Endodermal cell (in vitro differentiated cells): ENCODE results near the gene TOMM22. TPM values are rescaled to one million over a fixed set of nuclear protein-coding genes. Genes with fewer than 3 reads are reported as not detected.

Experiments used
- DNase-seq: peaks from one replicate; pipeline ENCODE4 v3.0.0-alpha.2; 2017
- H3K27ac ChIP-seq: 2 replicates; pipeline ENCODE4 v1.5.1; 2013; ENCODE audit warnings: mild to moderate bottlenecking, low read depth, low read length, moderate library complexity
- H3K27me3 ChIP-seq: 2 replicates; pipeline ENCODE4 v1.6.1; 2013; ENCODE audit warnings: mild to moderate bottlenecking, low read length, moderate library complexity; ENCODE audit not compliant: insufficient read depth, control insufficient read depth, poor library complexity, severe bottlenecking
- H3K36me3 ChIP-seq: 2 replicates; pipeline ENCODE4 v1.7.0; 2013; ENCODE audit warnings: mild to moderate bottlenecking, low read length, moderate library complexity; ENCODE audit not compliant: control insufficient read depth, insufficient read depth
- H3K4me1 ChIP-seq: one replicate; pipeline ENCODE4 v1.7.0; 2013; ENCODE audit warnings: low read length; ENCODE audit not compliant: control insufficient read depth, insufficient read depth
- H3K4me3 ChIP-seq: 2 replicates; pipeline ENCODE4 v1.5.1; 2013; ENCODE audit warnings: mild to moderate bottlenecking, low read length, moderate library complexity
- H3K9ac ChIP-seq: 2 replicates; pipeline ENCODE4 v1.6.1; 2013; ENCODE audit warnings: mild to moderate bottlenecking, low read length, moderate library complexity; ENCODE audit not compliant: poor library complexity, severe bottlenecking; ENCODE audit errors: extremely low read depth
- H3K9me3 ChIP-seq: 2 replicates; pipeline ENCODE4 v1.6.1; 2013; ENCODE audit warnings: mild to moderate bottlenecking, low read length, moderate library complexity; ENCODE audit not compliant: control insufficient read depth
- H3K27ac Mint-ChIP-seq: 2 replicates; pipeline ENCODE4 v1.8.0; 2020; ENCODE audit warnings: mixed read lengths
- H3K27me3 Mint-ChIP-seq: 2 replicates; pipeline ENCODE4 v1.8.0; 2021; ENCODE audit warnings: mild to moderate bottlenecking, mixed read lengths; ENCODE audit not compliant: insufficient read depth
- H3K36me3 Mint-ChIP-seq: 2 replicates; pipeline ENCODE4 v1.8.0; 2020; ENCODE audit warnings: low read depth, mixed read lengths
- H3K4me1 Mint-ChIP-seq: 2 replicates; pipeline ENCODE4 v1.8.0; 2020; ENCODE audit warnings: mixed read lengths
- H3K4me3 Mint-ChIP-seq: 2 replicates; pipeline ENCODE4 v1.8.0; 2020; ENCODE audit warnings: mild to moderate bottlenecking, moderate library complexity, mixed read lengths
- H3K9me3 Mint-ChIP-seq: 2 replicates; pipeline ENCODE4 v1.8.0; 2020; ENCODE audit warnings: mild to moderate bottlenecking, mixed read lengths
- WGBS, 2 experiments: methylation state at CpG; one replicate each; pipeline versions ENCODE4 v1.1.5 to v1.1.7; 2013; ENCODE audit warnings: missing lambda C conversion rate in 2 of 2, mixed read lengths in 1 of 2; ENCODE audit not compliant: insufficient coverage in 1 of 2, insufficient read length in 1 of 2; 5-methylcytosine and 5-hydroxymethylcytosine counted together
- total RNA-seq, 2 donors: library from RNA; stranded (reverse); fragmentation: NEBNext Ultra II Directional in 1 of 2; extraction: Animal tissue kit (Norgen Biotek cat#: 25700) in 1 of 2; gene quantifications; 2 replicates in 1 of 2; 3 replicates in 1 of 2; pipeline ENCODE4 v1.2.1, GENCODE V29; 2021
- TF ChIP-seq, protein P1 (sequence below): fragments of 200-600 bp; sonication (generic); conservative IDR thresholded peaks from 2 replicates; pipeline ENCODE4 v1.5.0; 2021; ENCODE audit warnings: antibody characterized with exemption, mild to moderate bottlenecking

The TOMM22 gene
- total RNA-seq, 2 donors from 2014 or later: 114 to 119 TPM

GRCh38 chr22:38698407-38699094 is 16.8 kb downstream of the TOMM22 start:
- Histone ChIP-seq H3K36me3 (peaks cover 11% of the 10 kb centered on the region), H3K27ac (no peak overlapping the region), H3K9ac (no peak overlapping the region), H3K9me3 (no peaks in the 10 kb centered on the region), H3K4me1 (peaks cover 5% of the 10 kb centered on the region), H3K27me3 (no peaks in the 10 kb centered on the region), H3K4me3 (peak overlapping the region; percentile 86)
- 91 to 97% methylated on average over 11 to 13 of the region's 13 CpGs for WGBS, 2 experiments
- DNase-seq: no peak
- H3K27ac Mint-ChIP-seq: peak overlapping the region; percentile 26
- H3K36me3 Mint-ChIP-seq: peaks cover 30% of the 10 kb centered on the region
- peak overlapping the region; percentile 82 for H3K4me3 Mint-ChIP-seq
- TF ChIP-seq, protein P1, sequence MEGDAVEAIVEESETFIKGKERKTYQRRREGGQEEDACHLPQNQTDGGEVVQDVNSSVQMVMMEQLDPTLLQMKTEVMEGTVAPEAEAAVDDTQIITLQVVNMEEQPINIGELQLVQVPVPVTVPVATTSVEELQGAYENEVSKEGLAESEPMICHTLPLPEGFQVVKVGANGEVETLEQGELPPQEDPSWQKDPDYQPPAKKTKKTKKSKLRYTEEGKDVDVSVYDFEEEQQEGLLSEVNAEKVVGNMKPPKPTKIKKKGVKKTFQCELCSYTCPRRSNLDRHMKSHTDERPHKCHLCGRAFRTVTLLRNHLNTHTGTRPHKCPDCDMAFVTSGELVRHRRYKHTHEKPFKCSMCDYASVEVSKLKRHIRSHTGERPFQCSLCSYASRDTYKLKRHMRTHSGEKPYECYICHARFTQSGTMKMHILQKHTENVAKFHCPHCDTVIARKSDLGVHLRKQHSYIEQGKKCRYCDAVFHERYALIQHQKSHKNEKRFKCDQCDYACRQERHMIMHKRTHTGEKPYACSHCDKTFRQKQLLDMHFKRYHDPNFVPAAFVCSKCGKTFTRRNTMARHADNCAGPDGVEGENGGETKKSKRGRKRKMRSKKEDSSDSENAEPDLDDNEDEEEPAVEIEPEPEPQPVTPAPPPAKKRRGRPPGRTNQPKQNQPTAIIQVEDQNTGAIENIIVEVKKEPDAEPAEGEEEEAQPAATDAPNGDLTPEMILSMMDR: no peak
- no peaks in the 10 kb centered on the region for H3K9me3 Mint-ChIP-seq
- peaks cover 35% of the 10 kb centered on the region for H3K4me1 Mint-ChIP-seq
- H3K27me3 Mint-ChIP-seq: no peaks in the 10 kb centered on the region

DNA sequence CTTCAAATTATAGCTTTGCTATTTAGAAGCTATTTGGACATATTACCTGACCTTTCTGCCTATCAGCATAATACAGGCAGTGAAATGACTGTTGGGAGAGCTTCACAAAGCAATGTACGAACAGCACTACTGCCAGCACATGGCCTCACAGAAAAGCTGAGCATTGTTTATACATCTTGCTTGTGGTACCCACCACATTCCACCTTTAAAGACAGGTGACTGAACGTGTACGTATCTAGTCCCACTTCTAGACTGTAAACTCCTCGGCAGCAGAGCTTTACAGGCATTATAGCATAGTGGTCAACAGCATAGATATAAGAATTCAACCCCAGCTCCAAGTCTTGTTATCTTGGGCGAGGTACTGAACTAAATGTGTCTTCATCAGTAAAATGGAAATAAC is 17.4 kb downstream of the TOMM22 start:
- no peaks in the 10 kb centered on the region for H3K9me3 ChIP-seq
- H3K36me3 ChIP-seq: peaks cover 8% of the 10 kb centered on the region
- H3K4me3 Mint-ChIP-seq: peak overlapping the region; percentile 82
- peaks cover 5% of the 10 kb centered on the region for H3K4me1 ChIP-seq
- no peaks in the 10 kb centered on the region for H3K9me3 Mint-ChIP-seq
- H3K27ac Mint-ChIP-seq: peak overlapping the region; percentile 13
- H3K27me3 ChIP-seq: no peaks in the 10 kb centered on the region
- H3K27me3 Mint-ChIP-seq: no peaks in the 10 kb centered on the region
- 84 to 94% methylated on average over 4 to 5 of the region's 5 CpGs for WGBS, 2 experiments
- TF ChIP-seq, protein P1: no peak
- peak overlapping the region; percentile 87 for H3K9ac ChIP-seq
- peaks cover 28% of the 10 kb centered on the region for H3K36me3 Mint-ChIP-seq
- H3K27ac ChIP-seq: no peak overlapping the region
- H3K4me1 Mint-ChIP-seq: peaks cover 37% of the 10 kb centered on the region
- peak overlapping the region; percentile 86 for H3K4me3 ChIP-seq
- no peak for DNase-seq

- H3K9me3 Mint-ChIP-seq: no peaks in the 10 kb centered on the region
- Histone ChIP-seq H3K27ac (no peak overlapping the region), H3K9me3 (no peaks in the 10 kb centered on the region), H3K36me3 (peaks cover 5% of the 10 kb centered on the region), H3K9ac (peak overlapping the region; percentile 87), H3K4me3 (peak overlapping the region; percentile 86), H3K4me1 (peaks cover 5% of the 10 kb centered on the region), H3K27me3 (no peaks in the 10 kb centered on the region)
- DNase-seq: no peak
- TF ChIP-seq, protein P1: no peak
- no peaks in the 10 kb centered on the region for H3K27me3 Mint-ChIP-seq
- peak overlapping the region; percentile 95 for H3K27ac Mint-ChIP-seq
- WGBS, 2 experiments: 42 to 50% methylated on average over 5 to 6 of the region's 6 CpGs
- H3K36me3 Mint-ChIP-seq: peaks cover 23% of the 10 kb centered on the region
- H3K4me1 Mint-ChIP-seq: peaks cover 41% of the 10 kb centered on the region
- peak overlapping the region; percentile 82 for H3K4me3 Mint-ChIP-seq
Observed at GRCh38 chr22:38699784-38700183, 18.0 kb downstream of the TOMM22 start.
